Stimulated activated CD4-positive, alpha-beta T cell treated with anti-CD3 and anti-CD28 coated beads, TNF-alpha, amount 100 ng/mL, for 48 hours (primary cell): ENCODE measurements around the gene DPP7.

Experiments
- DNase-seq, 3 donors: peaks; one replicate each; pipeline ENCODE4 v3.0.0-alpha.2; 2020; ENCODE audit warnings: low read depth in 3 of 3

Gene DPP7

DNA sequence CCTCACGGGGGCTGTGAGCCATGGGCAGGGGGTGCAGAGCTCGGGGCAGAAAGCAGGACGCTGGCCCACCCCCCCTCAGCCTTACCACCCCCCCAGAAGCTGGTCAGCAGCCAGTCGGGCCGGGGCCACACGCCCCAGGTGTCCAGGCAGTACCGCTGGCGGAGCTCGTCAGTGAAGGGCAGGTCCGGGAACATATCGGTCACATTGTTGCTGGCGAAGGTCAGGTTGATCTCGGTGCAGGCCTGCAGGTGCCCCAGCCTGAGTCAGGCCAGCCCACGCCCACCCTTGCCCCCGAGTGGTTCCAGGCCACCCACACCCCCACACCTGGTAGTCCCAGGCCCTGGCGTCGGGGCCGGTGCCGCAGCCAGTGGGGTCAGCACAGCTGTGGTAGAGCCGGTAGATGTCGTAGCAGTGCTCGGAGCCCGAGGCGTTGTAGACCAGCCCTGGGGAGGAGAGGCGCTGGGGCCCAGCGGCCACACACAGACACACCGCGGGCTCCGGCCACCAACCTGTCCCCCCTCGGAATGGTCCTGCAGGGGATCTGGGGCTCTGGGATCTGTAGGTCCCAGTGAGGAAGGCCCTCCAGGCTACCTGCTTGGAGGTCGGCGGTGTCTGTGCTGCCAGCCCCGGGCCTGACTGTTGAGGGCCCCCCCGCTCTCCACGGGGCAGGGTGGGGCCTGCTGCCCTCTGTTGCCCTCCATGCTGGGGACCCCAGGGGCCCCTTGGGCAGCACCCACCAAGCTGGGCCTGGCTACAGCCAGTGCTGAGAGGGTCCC is 2.6 kb downstream of the DPP7 start:
- no peak for DNase-seq

DNA sequence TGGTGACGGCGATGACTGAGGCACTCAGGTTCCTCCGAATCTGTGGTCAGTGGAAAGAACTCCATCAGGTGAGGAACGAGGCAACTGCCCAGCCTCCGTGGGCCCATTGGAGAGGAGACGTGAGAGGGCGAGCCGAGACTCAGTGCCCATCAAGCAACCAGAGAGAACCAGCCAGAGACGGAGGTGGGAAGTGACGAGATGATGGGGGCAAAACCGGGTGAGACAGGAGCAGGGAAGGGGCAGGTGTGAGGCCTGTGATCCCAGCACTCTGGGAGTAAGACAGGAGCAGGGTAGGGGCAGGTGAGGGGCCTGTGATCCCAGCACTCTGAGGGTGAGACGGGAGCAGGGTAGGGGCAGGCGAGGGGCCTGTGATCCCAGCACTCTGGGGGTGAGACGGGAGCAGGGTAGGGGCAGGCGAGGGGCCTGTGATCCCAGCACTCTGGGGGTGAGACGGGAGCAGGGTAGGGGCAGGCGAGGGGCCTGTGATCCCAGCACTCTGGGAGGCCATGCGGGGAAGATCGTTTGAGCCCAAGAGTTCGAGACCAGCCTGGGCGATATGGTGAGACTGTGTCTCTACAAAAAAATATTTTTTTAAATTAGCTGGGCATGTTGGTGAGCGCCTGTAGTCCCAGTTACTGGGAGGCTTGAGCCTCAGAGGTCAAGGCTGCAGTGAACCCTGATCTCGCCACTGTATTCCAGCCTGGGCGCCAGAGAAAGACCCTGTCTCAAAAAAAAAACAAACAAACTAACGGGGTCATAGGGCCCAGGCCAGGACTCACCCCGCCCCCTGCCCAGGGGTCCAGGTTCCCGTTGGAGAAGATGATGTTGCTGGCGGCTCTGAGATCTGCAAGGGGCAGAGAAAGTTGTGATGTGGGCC is 3.4 kb downstream of the DPP7 start:
- no peak for DNase-seq

DNA sequence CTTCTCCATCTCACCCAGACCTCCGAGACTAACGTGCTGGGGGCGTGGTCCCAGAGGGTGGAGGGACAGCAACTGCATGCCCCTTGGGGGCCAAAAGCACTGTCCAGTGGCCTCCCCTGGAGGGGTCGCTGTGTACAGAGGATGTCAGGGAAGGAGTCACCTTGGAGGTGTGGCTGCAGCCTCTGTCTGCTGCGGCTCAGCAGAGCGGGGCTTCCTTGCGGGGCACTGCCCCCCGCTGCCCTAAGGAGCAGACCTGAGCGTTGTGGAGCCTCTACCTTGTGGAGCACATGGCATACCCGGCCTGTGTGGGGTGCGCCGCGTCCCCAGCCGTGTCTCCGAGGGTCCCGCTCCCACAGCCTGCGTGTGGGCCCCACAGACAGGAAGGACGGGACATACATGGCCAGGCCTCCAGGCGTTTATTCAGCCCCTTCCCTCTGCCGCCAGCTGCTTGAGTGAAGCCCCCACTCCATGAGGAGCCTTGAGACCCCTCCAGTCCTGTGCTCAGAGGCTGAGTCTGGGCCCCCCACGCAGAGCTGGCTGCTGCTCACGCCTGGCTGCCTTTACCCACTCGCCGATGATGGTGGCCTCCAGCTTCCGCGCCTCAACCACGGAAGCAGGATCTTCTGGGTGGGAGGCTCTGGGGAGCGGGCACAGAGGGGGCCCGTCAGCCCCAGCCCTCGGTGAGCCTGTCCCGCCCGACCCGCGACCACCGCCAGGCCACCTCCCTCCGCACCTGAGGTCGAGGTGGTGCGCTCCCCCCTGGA is 4.2 kb downstream of the DPP7 start:
- no peak for DNase-seq

DNA sequence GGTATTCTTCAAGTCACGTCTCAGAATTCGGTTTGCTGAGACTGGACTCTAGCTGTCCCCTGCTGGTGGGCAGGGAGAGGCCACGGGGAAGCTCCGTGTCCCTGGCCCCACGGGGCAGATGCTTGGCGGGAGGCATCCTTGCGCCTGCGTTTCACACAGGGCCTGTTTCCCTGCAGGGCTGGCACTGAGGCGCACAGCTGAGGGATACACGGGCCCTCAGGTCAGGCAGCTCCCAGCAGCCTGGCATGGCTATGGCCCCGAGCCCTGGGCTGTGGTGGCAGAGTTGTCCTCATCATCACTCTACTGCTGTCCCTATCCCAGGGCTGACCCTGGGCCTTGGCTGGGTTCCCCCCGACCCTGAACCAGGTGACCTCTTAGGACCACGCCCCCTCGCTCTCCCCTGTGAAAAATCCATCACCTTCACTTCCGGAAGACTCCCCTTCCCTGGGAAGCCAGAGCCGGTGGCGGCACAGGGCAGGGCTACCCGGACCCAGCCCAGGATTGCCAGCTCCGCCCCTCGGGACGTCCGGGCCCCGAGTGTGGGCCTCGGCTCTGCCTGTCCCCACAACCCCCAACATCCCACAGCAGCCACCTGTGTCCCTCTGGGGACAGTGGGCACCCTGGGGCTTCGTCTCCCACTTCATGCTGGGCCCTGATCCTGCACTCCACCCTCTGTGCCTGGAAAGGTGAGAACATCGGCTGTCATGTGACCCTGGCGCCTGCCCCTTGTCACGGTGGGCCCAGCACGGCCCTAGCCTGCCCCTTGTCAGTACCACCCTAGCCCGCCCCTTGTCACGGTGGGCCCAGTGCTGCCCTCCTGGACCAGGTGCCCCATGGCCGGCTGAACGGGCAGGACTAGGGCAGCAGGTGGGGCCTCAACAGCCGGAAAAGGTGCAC is 5.0 kb downstream of the DPP7 start:
- DNase-seq = no peak

DNA sequence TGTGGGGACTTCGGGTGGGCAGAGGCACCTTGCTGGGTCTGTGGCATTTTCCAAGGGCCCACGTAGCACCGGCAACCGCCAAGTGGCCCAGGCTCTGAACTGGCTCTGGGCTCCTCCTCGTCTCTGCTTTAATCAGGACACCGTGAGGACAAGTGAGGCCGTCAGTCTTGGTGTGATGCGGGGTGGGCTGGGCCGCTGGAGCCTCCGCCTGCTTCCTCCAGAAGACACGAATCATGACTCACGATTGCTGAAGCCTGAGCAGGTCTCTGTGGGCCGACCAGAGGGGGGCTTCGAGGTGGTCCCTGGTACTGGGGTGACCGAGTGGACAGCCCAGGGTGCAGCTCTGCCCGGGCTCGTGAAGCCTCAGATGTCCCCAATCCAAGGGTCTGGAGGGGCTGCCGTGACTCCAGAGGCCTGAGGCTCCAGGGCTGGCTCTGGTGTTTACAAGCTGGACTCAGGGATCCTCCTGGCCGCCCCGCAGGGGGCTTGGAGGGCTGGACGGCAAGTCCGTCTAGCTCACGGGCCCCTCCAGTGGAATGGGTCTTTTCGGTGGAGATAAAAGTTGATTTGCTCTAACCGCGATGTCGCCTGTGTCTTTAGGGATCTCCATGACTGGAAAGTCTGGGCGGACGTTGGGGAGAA is 5.8 kb downstream of the DPP7 start:
- DNase-seq = no peak

DNA sequence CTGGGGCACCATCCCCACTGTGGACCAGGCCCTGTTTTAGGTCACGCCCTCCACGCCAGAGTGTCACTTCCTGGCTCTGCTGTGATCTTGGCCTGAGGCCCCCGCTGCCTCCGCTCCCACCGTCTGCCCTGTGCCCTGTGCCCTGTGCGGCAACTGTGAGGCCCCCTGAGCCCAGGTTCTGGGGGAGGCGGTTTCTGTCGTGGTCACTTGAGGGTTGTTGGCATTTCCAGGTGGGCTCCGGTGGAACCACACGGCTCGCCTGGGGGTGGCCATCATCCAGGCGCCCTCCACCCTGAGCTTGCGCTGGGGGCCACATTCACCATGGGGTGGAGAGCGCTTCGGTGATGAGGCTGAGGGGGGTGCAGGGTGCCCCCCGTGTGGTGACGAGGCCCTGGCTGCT is 6.6 kb downstream of the DPP7 start:
- DNase-seq = no peak

DNA sequence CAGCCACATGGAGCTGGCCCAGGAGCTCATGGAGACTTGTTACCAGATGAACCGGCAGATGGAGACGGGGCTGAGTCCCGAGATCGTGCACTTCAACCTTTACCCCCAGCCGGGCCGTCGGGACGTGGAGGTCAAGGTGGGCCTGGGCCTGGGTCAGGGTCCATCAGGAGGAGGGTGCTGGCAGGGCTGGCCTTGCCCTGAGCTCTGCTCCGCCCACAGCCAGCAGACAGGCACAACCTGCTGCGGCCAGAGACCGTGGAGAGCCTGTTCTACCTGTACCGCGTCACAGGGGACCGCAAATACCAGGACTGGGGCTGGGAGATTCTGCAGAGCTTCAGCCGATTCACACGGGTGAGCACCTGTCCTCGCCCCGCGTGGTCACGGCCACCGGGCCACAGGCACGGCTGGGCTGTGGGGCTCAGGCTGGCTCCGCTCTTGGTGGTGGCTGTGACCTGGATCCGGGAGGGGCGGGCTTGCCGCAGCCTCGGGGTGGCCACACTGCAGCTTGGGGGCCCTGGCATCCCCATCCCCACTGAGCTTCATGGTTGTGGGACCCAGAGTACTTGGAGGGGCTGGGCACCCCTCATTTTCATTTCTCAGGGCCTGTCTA is 7.1 kb downstream of the DPP7 start:
- DNase-seq = no peak

DNA sequence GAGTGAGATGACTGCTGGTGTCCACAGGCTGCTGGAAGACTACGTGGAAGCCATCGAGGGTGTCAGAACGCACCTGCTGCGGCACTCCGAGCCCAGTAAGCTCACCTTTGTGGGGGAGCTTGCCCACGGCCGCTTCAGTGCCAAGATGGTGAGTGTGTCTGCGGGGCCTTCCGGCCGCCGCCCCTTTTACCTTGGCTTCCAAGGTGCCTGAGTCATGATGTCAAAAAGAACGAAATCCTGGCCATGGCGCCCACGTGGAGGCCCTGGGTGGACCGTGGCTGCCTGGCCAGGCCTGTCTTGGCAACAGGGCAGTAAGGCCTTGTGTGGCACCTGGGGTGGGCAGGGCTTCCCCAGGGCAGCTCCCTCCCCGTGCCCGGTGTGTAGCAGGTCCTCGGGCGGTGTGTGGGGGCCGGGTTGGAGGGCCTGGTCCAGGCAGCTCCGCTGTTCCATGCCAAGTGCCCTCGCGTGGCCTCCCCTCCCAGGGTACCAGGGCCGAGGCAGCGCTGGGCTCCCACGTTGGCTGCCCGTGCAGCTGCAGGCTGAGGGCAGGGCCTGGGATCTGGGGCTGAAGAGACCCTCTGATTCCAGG is 7.8 kb downstream of the DPP7 start:
- DNase-seq = no peak

DNA sequence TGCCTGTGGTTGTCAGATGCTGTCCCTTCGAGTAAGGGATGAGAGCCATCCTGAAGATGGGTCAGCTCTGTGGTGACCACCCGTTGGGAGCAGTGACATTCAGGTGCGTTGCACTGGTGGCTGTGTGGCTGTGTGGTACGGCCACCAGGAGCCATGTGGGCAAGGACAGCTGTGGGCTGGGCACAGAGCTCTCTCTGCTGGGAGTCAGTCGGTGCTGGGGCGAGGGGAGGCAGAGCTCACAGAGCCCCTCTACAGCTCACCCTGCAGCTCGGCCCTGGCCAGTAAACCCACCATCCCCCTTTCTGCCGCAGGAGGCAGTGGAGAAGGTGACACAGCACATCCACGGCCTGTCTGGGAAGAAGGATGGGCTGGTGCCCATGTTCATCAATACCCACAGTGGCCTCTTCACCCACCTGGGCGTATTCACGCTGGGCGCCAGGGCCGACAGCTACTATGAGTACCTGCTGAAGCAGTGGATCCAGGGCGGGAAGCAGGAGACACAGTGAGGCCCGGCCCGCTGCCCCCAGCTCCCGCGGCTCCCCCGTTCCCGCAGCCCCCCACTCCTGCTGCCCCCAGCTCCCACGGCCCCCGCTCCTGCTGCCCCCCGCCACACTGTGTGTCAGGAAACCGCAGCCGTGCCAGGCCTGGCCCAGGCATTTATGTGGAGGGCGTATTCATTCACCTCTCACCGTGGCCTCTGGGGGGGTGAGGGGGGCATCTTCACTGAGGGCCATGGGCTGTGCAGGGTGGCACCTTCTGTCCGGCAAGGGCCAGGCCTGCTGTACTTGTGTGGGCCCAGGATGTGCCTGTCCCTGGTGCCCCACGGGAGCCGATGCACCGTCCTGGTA is 8.5 kb downstream of the DPP7 start:
- no peak for DNase-seq

DNA sequence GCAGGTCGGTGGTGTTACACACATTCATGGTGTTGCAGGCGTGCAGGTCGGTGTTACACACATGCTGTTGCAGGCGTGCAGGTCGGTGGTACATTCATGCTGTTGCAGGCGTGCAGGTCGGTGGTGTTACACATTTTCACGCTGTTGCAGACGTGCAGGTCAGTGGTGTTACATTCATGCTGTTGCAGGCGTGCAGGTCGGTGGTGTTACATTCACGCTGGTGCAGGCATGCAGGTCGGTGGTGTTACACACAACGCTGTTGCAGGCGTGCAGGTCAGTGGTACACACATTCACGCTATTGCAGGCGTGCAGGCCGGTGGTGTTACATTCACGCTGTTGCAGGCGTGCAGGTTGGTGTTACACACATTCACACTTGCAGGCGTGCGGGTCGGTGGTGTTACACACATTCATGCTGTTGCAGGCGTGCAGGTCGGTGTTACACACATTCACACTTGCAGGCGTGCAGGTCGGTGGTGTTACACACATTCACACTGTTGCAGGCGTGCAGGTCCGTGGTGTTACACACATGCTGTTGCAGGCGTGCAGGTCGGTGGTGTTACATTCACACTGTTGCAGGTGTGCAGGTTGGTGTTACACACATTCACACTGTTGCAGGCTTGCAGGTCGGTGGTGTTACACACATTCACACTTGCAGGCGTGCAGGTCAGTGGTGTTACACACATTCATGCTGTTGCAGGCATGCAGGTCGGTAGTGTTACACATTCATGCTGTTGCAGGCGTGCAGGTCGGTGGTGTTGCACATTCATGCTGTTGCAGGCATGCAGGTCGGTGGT is 11.1 kb downstream of the DPP7 start:
- DNase-seq = no peak

DNA sequence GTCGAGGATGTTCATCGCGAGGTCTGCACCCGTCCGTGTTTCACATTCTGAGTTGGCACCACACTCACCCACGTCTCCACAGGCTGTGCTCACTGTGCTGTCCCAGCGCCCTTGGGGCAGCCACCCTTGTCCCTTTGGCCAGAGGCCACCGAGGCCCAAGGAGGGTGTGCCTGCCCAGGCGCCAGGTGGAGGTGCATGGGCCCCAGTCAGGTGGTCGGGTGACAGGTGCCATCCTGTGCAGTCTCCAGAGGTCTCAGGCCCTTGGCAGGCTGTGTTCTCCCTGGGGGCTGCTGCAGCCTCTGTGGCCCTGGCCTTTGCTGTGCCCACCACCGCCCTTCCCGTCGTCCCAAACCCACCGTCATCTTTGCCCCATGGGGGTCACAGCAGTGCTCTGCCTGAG is 15.3 kb downstream of the DPP7 start:
- DNase-seq = no peak

DNA sequence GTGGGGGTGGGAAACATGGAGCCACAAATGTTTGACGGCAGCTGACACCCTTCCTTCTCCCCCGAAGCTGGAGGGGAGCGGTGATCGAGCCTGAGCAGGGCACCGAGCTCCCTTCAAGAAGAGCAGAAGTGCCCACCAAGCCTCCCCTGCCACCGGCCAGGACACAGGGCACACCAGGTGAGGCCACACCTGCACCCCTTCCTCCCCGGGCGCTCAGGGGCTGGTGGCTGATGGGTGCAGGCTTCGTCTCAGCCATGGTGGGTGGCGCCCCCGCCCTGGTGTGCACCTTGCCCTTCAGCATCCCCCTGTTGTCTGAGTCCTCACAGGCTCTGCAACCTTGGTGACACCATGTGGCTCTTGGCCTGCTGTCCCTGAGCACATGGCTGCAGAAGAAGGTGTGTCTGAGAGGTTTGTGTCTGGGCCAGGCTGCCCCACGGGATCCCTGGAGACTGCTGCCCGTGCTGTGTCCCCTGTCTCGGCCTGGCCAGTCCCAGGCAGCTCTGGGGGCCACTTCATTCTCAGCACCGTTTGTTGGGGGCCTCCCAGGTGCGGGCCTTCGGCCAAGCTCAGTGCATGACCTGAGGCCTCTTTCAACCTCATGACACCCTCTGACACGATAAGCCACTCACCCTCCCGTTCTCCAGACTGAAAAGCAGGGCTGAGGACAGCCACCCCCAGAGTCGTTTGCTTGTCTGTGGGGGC is 16.6 kb downstream of the DPP7 start:
- DNase-seq = no peak

DNA sequence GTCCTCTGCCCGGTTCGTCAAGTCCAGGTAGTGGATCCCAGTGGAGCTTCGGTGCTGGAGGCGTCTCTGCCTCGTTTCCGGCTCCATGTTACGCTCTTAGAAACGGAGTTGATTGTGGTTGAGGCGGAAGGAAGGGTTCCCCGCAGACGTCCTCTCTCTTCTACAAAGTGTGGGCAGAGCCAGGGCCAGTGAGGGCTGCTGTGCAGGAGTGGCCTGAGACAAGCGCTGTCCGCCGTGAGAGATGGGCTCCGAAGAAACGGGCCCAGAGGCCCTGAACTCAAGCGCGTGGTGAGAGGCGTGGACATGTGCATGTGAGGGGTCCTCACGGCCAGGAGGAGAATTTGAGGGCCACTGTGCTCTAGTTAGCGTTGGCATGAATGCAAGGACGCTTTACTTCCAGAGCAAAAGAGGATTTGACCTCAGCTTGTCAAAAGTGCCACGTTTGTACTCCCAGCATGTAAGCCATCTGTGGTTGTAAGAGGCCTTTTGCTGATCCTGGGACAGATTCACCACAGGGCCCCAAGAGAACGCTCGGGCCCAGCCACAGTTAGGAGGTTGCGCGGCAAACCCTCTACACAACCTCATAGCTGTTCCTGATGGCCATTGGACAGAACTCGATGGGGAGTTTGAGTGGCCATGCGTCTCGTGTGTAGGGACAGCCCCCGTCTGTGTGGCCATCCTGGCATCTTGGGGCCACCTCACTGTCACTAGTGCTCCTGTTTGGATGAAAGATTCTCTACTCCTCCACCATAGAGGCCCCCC is 17.6 kb downstream of the DPP7 start:
- DNase-seq = no peak

DNA sequence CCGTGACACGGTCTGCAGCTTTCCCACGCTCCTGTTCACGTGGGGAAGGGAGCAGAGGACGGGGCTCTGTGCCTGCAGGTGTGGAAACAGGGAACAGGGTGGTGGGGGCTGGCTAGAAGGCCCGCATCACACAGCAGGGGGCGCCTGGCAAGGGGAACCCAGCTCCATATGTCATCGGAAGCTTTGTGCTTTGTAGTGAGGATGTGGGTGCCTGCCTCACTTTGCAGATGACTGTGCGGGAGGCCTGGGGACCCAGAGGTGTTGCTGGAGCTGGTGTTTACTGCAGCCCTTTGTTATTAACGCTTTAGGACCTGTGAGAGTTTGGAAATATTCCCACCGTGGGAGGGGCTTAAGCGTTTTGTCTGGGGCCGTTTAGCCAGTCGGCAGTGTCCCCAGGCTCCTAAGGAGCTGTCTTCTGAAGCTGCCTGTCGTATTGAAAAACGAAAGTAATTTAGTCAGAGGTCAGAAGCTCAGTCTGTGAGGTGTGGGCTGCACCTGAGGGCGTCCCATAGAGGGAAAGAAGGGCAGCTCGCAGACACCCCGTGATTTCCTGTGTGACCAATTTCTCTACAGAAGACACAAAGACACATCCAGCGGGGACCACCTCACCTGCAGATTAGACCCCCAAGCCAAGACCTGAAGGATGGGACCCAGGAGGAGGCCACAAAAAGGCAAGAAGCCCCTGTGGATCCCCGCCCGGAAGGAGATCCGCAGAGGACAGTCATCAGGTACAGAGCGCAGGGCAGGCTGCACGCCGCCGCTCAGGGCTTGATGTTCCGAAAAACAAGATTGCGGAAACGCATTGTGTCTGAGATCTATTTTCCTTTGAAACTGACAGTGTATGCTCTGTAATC is 18.6 kb downstream of the DPP7 start:
- DNase-seq = peak; percentile 65 to 80 (median 77)

DNA sequence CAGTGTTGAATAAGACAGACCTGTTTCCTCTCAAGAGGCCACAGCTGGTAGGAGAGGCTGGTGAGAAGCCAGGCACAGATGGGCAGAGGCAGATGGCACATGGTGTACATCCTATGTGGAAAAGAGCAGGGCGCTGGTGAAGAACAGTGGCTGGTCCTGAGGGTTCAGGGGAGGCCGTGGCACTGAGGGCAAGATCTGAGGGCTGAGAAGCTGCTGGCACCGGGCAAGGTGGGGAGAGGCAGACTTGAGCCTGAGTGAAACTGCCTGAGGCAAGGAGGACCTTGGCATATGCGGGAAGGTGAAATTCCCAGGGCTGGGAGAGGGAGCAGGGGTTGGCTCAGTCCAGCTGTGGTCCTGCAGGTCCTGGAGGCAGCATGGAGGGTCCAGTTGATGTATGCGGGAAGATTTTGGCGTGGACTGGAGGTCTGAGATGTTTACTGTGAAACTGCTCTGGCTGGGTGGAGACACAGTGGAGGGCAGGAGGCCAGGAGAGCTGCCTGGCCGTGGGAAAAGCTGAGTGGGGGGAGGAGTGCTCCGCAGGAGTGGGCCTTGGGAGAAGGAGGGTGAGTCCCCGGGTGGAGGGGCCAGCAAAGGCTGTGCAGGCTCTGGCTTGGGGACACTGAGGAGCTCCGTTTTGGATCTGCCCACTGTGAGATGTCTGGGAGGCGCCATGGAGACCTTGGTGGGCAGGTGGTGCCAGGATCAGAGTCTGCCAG is 25.1 kb downstream of the DPP7 start:
- DNase-seq = no peak
